ENCODE measurements around the gene TRPM1. TPM values are rescaled to one million over a fixed set of nuclear protein-coding genes. Genes with fewer than 3 reads are reported as not detected.

The TRPM1 gene
- total RNA-seq, 2 experiments from 2014 or later, result not detected

- Histone ChIP-seq H3K79me2 (ENCODE audit: insufficient read depth, low read depth, low read length) (no peaks in the 10 kb centered on the region), H3K27ac (ENCODE audit: low read depth, low read length, poor library complexity, severe bottlenecking) (no peak overlapping the region), H3K4me2 (ENCODE audit: low read length) (no peak overlapping the region), H4K20me1 (ENCODE audit: insufficient read depth, low read length) (no peaks in the 10 kb centered on the region), H3K9me2 (ENCODE audit: insufficient read depth, low read length) (no peaks in the 10 kb centered on the region), H3K36me3 (ENCODE audit: insufficient read depth, low read length) (no peaks in the 10 kb centered on the region), H3K4me3 (ENCODE audit: low read depth, low read length, poor library complexity, severe bottlenecking) (no peak overlapping the region), H3K4me1 (ENCODE audit: insufficient read depth, low read length, poor library complexity, severe bottlenecking) (no peaks in the 10 kb centered on the region), H3K9me3 (ENCODE audit: low read length) (no peaks in the 10 kb centered on the region), H2AFZ (ENCODE audit: low read length) (no peak overlapping the region)
- intact Hi-C loops (cut with micrococcal nuclease; ENCODE audit: unreplicated experiment), result no loop called here
- ChIA-PET CTCF (ENCODE audit: unreplicated experiment) (no interaction called here), POLR2A (interaction anchor here (1.1 to 1.6 kb wide), 4 partner anchors 10 to 26 kb away, joined by 3 to 10 read pairs (median 5); no protein-coding TSS in a partner anchor)
- no peak for TF ChIP-seq CTCF (conservative IDR thresholded peaks at IDR 0.05; ENCODE audit: low read length)
- TF ChIP-seq EZH2phosphoT487 (IDR thresholded peaks at IDR 0.05; ENCODE audit: borderline replicate concordance, low read depth, low read length), result no peak
- BruUV-seq (replicated peaks), result no TSS peak
- DNase-seq (ENCODE audit: low spot score), result no peak
These were observed 61.6 kb downstream of the TRPM1 start for GRCh38 chr15:31039961-31040360.

- no peaks in the 10 kb centered on the region for H3K36me3 ChIP-seq (ENCODE audit: insufficient read depth, low read length)
- H3K79me2 ChIP-seq (ENCODE audit: insufficient read depth, low read depth, low read length), result no peaks in the 10 kb centered on the region
- no peaks in the 10 kb centered on the region for H3K9me2 ChIP-seq (ENCODE audit: insufficient read depth, low read length)
- POLR2A ChIA-PET, result no interaction called here
- TF ChIP-seq CTCF (conservative IDR thresholded peaks at IDR 0.05; ENCODE audit: low read length) (no peak), EZH2phosphoT487 (IDR thresholded peaks at IDR 0.05; ENCODE audit: borderline replicate concordance, low read depth, low read length) (no peak)
- no TSS peak for BruUV-seq (replicated peaks)
- no peaks in the 10 kb centered on the region for H3K9me3 ChIP-seq (ENCODE audit: low read length)
- no peaks in the 10 kb centered on the region for H3K4me1 ChIP-seq (ENCODE audit: insufficient read depth, low read length, poor library complexity, severe bottlenecking)
- no peaks in the 10 kb centered on the region for H4K20me1 ChIP-seq (ENCODE audit: insufficient read depth, low read length)
- no peak for DNase-seq (ENCODE audit: low spot score)
- intact Hi-C loops (cut with micrococcal nuclease; ENCODE audit: unreplicated experiment), result no loop called here
- no peak overlapping the region for H2AFZ ChIP-seq (ENCODE audit: low read length)
- no peak overlapping the region for H3K4me3 ChIP-seq (ENCODE audit: low read depth, low read length, poor library complexity, severe bottlenecking)
- H3K4me2 ChIP-seq (ENCODE audit: low read length), result no peak overlapping the region
- CTCF ChIA-PET (ENCODE audit: unreplicated experiment), result no interaction called here
- H3K27ac ChIP-seq (ENCODE audit: low read depth, low read length, poor library complexity, severe bottlenecking), result no peak overlapping the region
These were observed 63.6 kb downstream of the TRPM1 start for GRCh38 chr15:31037731-31038477.

GRCh38 chr15:31036783-31037182 is 64.7 kb downstream of the TRPM1 start:
- no peak overlapping the region for H3K4me2 ChIP-seq (ENCODE audit: low read length)
- no peak overlapping the region for H2AFZ ChIP-seq (ENCODE audit: low read length)
- POLR2A ChIA-PET, result no interaction called here
- H3K9me3 ChIP-seq (ENCODE audit: low read length), result no peaks in the 10 kb centered on the region
- H3K4me3 ChIP-seq (ENCODE audit: low read depth, low read length, poor library complexity, severe bottlenecking), result no peak overlapping the region
- DNase-seq (ENCODE audit: low spot score), result no peak
- H3K4me1 ChIP-seq (ENCODE audit: insufficient read depth, low read length, poor library complexity, severe bottlenecking), result no peaks in the 10 kb centered on the region
- intact Hi-C loops (cut with micrococcal nuclease; ENCODE audit: unreplicated experiment), result no loop called here
- H4K20me1 ChIP-seq (ENCODE audit: insufficient read depth, low read length), result no peaks in the 10 kb centered on the region
- CTCF ChIA-PET (ENCODE audit: unreplicated experiment), result no interaction called here
- no peaks in the 10 kb centered on the region for H3K36me3 ChIP-seq (ENCODE audit: insufficient read depth, low read length)
- no peaks in the 10 kb centered on the region for H3K9me2 ChIP-seq (ENCODE audit: insufficient read depth, low read length)
- H3K79me2 ChIP-seq (ENCODE audit: insufficient read depth, low read depth, low read length), result no peaks in the 10 kb centered on the region
- no TSS peak for BruUV-seq (replicated peaks)
- H3K27ac ChIP-seq (ENCODE audit: low read depth, low read length, poor library complexity, severe bottlenecking), result no peak overlapping the region
- no peak for TF ChIP-seq EZH2phosphoT487 (IDR thresholded peaks at IDR 0.05; ENCODE audit: borderline replicate concordance, low read depth, low read length)
- no peak for TF ChIP-seq CTCF (conservative IDR thresholded peaks at IDR 0.05; ENCODE audit: low read length)

Data from OCI-LY7 (cell line).